HUDEP-2 (cell line): Measurements from ENCODE around the gene KNL1.
"Not testable (repeated sequence)": the region's sequence is repeated elsewhere in the genome, so short reads cannot be mapped to it uniquely, and the experiment has no call there.

Source experiments
- DNase-seq, 76 experiments: peaks; one replicate each; lab custom pipeline; 2025; ENCODE audit not compliant: unreplicated experiment in 76 of 76; lab: John Stamatoyannopoulos, UW

Gene KNL1

GRCh38 chr15:40578892-40579291 lies 15.2 kb upstream of the KNL1 start:
- DNase-seq, result no peak

GRCh38 chr15:40581796-40582195 lies 12.3 kb upstream of the KNL1 start:
- DNase-seq, result not testable (repeated sequence)

GRCh38 chr15:40582726-40583246 lies 11.3 kb upstream of the KNL1 start:
- peak in 1 of 76 experiments; percentile 4 for DNase-seq

- no peak for DNase-seq
Observed at GRCh38 chr15:40584191-40584590, 9.9 kb upstream of the KNL1 start.

- DNase-seq, result no peak
Observed at GRCh38 chr15:40590667-40591050, 3.4 kb upstream of the KNL1 start.

GRCh38 chr15:40591389-40591788 lies 2.7 kb upstream of the KNL1 start:
- DNase-seq, result no peak

GRCh38 chr15:40593165-40593564 lies 884 bp upstream of the KNL1 start:
- DNase-seq, result no peak

- peak in 56 of 76 experiments; percentile 4 to 83 (median 44) for DNase-seq
Observed at GRCh38 chr15:40594429-40594836, 384 bp downstream of the KNL1 start.

GRCh38 chr15:40595219-40595618 lies 1.2 kb downstream of the KNL1 start:
- DNase-seq, result no peak

- DNase-seq, result no peak
Observed at GRCh38 chr15:40595773-40596172, 1.7 kb downstream of the KNL1 start.

GRCh38 chr15:40597024-40597423 lies 3.0 kb downstream of the KNL1 start:
- DNase-seq, result no peak

- no peak for DNase-seq
Observed at GRCh38 chr15:40598126-40598525, 4.1 kb downstream of the KNL1 start.

GRCh38 chr15:40598672-40599071 lies 4.6 kb downstream of the KNL1 start:
- DNase-seq, result no peak

- DNase-seq, result no peak
Observed at GRCh38 chr15:40600956-40601355, 6.9 kb downstream of the KNL1 start.

GRCh38 chr15:40603935-40604334 lies 9.9 kb downstream of the KNL1 start:
- DNase-seq, result no peak

GRCh38 chr15:40613080-40613479 lies 19.0 kb downstream of the KNL1 start:
- no peak for DNase-seq

- DNase-seq, result no peak
Observed at GRCh38 chr15:40618023-40618422, 24.0 kb downstream of the KNL1 start.

GRCh38 chr15:40618906-40619305 lies 24.9 kb downstream of the KNL1 start:
- no peak for DNase-seq

- peak in 10 of 76 experiments; percentile 2 to 31 (median 20) for DNase-seq
Observed at GRCh38 chr15:40623361-40623760, 29.3 kb downstream of the KNL1 start.

- no peak for DNase-seq
Observed at GRCh38 chr15:40630313-40630712, 36.3 kb downstream of the KNL1 start.

- DNase-seq, result no peak
Observed at GRCh38 chr15:40633178-40633577, 39.1 kb downstream of the KNL1 start.

- DNase-seq, result no peak
Observed at GRCh38 chr15:40637221-40637745, 43.2 kb downstream of the KNL1 start.

GRCh38 chr15:40639677-40640076 lies 45.6 kb downstream of the KNL1 start:
- DNase-seq, result no peak
